Measurements from ENCODE around the gene RNF223. TPM values are rescaled to one million over a fixed set of nuclear protein-coding genes. Genes with fewer than 3 reads are reported as not detected.
"Not testable (repeated sequence)": the region's sequence is repeated elsewhere in the genome, so short reads cannot be mapped to it uniquely, and the experiment has no call there.

RNF223 gene
- total RNA-seq, 1 experiment from 2014 or later = 5.0 TPM

GRCh38 chr1:1111516-1112236, 37.6 kb upstream of the RNF223 start:
- intact Hi-C loops (cut with micrococcal nuclease; ENCODE audit: unreplicated experiment) = no loop called here
- H3K9me3 Mint-ChIP-seq (ENCODE audit: low read depth, unreplicated experiment) = peaks cover 2% of the 10 kb centered on the region
- TF ChIP-seq CTCF (IDR thresholded peaks at IDR 0.05; ENCODE audit: unreplicated experiment) = no peak

GRCh38 chr1:1110561-1110971, 36.5 kb upstream of the RNF223 start:
- DNase-seq = no peak
- CTCF ChIA-PET = no interaction called here
- Mint-ChIP-seq H3K27ac (ENCODE audit: unreplicated experiment) (no peak overlapping the region), H3K9me3 (ENCODE audit: low read depth, unreplicated experiment) (peaks cover 2% of the 10 kb centered on the region), H3K27me3 (ENCODE audit: unreplicated experiment) (no peaks in the 10 kb centered on the region), H3K4me3 (ENCODE audit: low read depth, unreplicated experiment) (no peak overlapping the region), H3K36me3 (ENCODE audit: insufficient read depth, unreplicated experiment) (peaks cover 23% of the 10 kb centered on the region), H3K4me1 (ENCODE audit: low read depth, unreplicated experiment) (peaks cover 15% of the 10 kb centered on the region)
- intact Hi-C loops (cut with micrococcal nuclease; ENCODE audit: unreplicated experiment) = no loop called here
- no peak for TF ChIP-seq CTCF (IDR thresholded peaks at IDR 0.05; ENCODE audit: unreplicated experiment)
- BruUV-seq (replicated peaks) = no TSS peak

More at GRCh38 chr1:1111516-1112236, 37.6 kb upstream of the RNF223 start:
- BruUV-seq (replicated peaks) = no TSS peak
- peaks cover 15% of the 10 kb centered on the region for H3K4me1 Mint-ChIP-seq (ENCODE audit: low read depth, unreplicated experiment)
- H3K4me3 Mint-ChIP-seq (ENCODE audit: low read depth, unreplicated experiment) = no peak overlapping the region
- CTCF ChIA-PET = no interaction called here
- peak overlapping the region; percentile 64 for H3K27ac Mint-ChIP-seq (ENCODE audit: unreplicated experiment)
- H3K36me3 Mint-ChIP-seq (ENCODE audit: insufficient read depth, unreplicated experiment) = peaks cover 32% of the 10 kb centered on the region
- no peaks in the 10 kb centered on the region for H3K27me3 Mint-ChIP-seq (ENCODE audit: unreplicated experiment)
- no peak for DNase-seq

- Mint-ChIP-seq H3K27ac (ENCODE audit: unreplicated experiment) (peak overlapping the region; percentile 92), H3K27me3 (ENCODE audit: unreplicated experiment) (no peaks in the 10 kb centered on the region), H3K36me3 (ENCODE audit: insufficient read depth, unreplicated experiment) (peaks cover 23% of the 10 kb centered on the region), H3K4me3 (ENCODE audit: low read depth, unreplicated experiment) (peak overlapping the region; percentile 46), H3K9me3 (ENCODE audit: low read depth, unreplicated experiment) (peaks cover 2% of the 10 kb centered on the region), H3K4me1 (ENCODE audit: low read depth, unreplicated experiment) (peaks cover 15% of the 10 kb centered on the region)
- no TSS peak for BruUV-seq (replicated peaks)
- CTCF ChIA-PET = no interaction called here
- DNase-seq = peak; percentile 75
- intact Hi-C loops (cut with micrococcal nuclease; ENCODE audit: unreplicated experiment) = no loop called here
- TF ChIP-seq CTCF (IDR thresholded peaks at IDR 0.05; ENCODE audit: unreplicated experiment) = no peak
These were observed 35.6 kb upstream of the RNF223 start for GRCh38 chr1:1109743-1110142.

- intact Hi-C loops (cut with micrococcal nuclease; ENCODE audit: unreplicated experiment) = no loop called here
- Mint-ChIP-seq H3K27me3 (ENCODE audit: unreplicated experiment) (no peaks in the 10 kb centered on the region), H3K4me1 (ENCODE audit: low read depth, unreplicated experiment) (peaks cover 15% of the 10 kb centered on the region), H3K9me3 (ENCODE audit: low read depth, unreplicated experiment) (no peaks in the 10 kb centered on the region), H3K36me3 (ENCODE audit: insufficient read depth, unreplicated experiment) (peaks cover 17% of the 10 kb centered on the region), H3K4me3 (ENCODE audit: low read depth, unreplicated experiment) (no peak overlapping the region), H3K27ac (ENCODE audit: unreplicated experiment) (no peak overlapping the region)
- DNase-seq = no peak
- no TSS peak for BruUV-seq (replicated peaks)
- CTCF ChIA-PET = no interaction called here
- TF ChIP-seq CTCF (IDR thresholded peaks at IDR 0.05; ENCODE audit: unreplicated experiment) = no peak
These were observed 32.6 kb upstream of the RNF223 start for GRCh38 chr1:1106510-1107221.

- not testable (repeated sequence) for H3K27ac Mint-ChIP-seq (ENCODE audit: unreplicated experiment)
These were observed 30.0 kb upstream of the RNF223 start for GRCh38 chr1:1104152-1104551.

More at GRCh38 chr1:1104152-1104551, 30.0 kb upstream of the RNF223 start:
- H3K4me3 Mint-ChIP-seq (ENCODE audit: low read depth, unreplicated experiment); intact Hi-C loops (cut with micrococcal nuclease; ENCODE audit: unreplicated experiment); H3K36me3 Mint-ChIP-seq (ENCODE audit: insufficient read depth, unreplicated experiment); BruUV-seq (replicated peaks); H3K27me3 Mint-ChIP-seq (ENCODE audit: unreplicated experiment); CTCF ChIA-PET; H3K4me1 Mint-ChIP-seq (ENCODE audit: low read depth, unreplicated experiment); H3K9me3 Mint-ChIP-seq (ENCODE audit: low read depth, unreplicated experiment); DNase-seq: not testable (repeated sequence)

Data from Calu3 (cell line).